ENCODE results near the gene CFAP299. TPM values are rescaled to one million over a fixed set of nuclear protein-coding genes. Genes with fewer than 3 reads are reported as not detected.
"Not testable (repeated sequence)": the region's sequence is repeated elsewhere in the genome, so short reads cannot be mapped to it uniquely, and the experiment has no call there.

The CFAP299 gene
- total RNA-seq: not detected
- long read RNA-seq: 0 reads

DNA sequence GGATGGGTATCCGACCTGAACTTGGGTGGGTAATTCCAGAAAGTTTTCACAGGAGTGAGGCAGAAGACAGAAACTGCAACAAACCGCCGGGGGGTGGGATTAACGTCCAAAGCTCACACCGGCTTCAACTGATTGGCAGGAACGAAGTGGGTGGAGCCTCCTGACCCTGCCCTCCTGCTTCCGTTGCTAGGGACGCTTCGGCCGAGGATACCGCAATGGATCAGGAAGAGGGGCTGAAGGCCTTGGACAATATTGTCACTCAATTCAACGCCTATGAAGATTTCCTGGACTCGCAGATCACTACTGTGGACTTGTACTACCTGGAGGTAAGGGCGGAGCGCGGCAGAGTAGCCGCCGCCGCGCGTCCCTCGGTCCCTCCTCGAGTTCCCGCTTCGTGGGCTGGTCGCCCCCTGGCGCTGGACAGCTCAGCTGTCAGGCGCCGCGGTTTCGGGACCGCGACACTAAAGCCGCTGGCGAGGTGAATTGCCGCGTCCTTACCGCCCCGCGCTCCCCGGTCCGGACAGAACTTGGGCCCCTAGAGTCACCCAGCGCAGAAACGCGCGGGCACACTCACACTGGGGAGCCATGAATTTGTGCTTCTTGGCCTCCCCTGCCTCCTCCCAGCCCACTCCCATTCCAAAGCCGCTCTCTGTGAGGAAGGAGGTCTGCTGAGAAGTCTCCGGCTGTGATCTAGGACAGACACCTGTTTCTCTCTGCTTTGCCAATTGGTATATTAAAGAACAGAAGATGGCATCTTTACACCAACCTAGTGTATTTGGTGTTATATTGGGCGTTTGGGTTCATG lies at the start of gene CFAP299:
Gene CFAP299, plus strand, starts transcription at position 177 of the 805 bp plus-strand sequence.
- H3K27ac ChIP-seq (replicated peaks): no peak within 1 kb of the TSS
- H3K27me3 ChIP-seq (ENCODE audit: low read depth): peaks cover 41% of the 10 kb centered on the region
- no peaks in the 10 kb centered on the region for H3K9me3 ChIP-seq (replicated peaks)
- peak within 1 kb of the TSS; percentile 70 for H3K4me3 ChIP-seq
- intact Hi-C loops (cut with micrococcal nuclease): no loop called here
- peak; percentile 82 for DNase-seq
- peaks cover 16% of the 10 kb centered on the region for H3K4me1 ChIP-seq
- TF ChIP-seq CTCF (IDR thresholded peaks at IDR 0.05; ENCODE audit: borderline replicate concordance): peak; percentile 63
- no peaks in the 10 kb centered on the region for H3K36me3 ChIP-seq

DNA sequence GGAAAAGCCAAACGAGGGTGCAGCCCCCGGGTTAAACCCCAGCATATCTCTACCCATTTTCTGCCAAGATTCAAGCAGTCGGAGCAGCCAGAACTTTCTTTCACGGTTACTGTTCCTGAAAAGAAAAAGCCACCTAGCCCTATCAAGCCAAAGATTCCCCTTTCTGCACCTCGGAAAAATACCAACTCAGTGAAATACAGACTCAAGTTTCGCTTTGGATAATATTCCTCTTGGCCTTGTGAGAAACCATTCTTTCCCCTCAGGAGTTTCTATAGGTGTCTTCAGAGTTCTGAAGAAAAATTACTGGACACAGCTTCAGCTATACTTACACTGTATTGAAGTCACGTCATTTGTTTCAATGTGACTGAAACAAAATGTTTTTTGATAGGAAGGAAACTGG lies 49.1 kb upstream of the CFAP299 start:
- TF ChIP-seq CTCF (IDR thresholded peaks at IDR 0.05; ENCODE audit: borderline replicate concordance): no peak
- intact Hi-C loops (cut with micrococcal nuclease): no loop called here
- no peaks in the 10 kb centered on the region for H3K9me3 ChIP-seq (replicated peaks)
- H3K4me3 ChIP-seq: no peak overlapping the region
- no peaks in the 10 kb centered on the region for H3K4me1 ChIP-seq
- H3K36me3 ChIP-seq: no peaks in the 10 kb centered on the region
- DNase-seq: no peak
- peaks cover 15% of the 10 kb centered on the region for H3K27me3 ChIP-seq (ENCODE audit: low read depth)
- H3K27ac ChIP-seq (replicated peaks): no peak overlapping the region

GRCh38 chr4:80290665-80291064 lies 44.9 kb upstream of the CFAP299 start:
- H3K4me3 ChIP-seq; H3K36me3 ChIP-seq; H3K9me3 ChIP-seq (replicated peaks); DNase-seq; H3K27ac ChIP-seq (replicated peaks); intact Hi-C loops (cut with micrococcal nuclease); H3K4me1 ChIP-seq: not testable (repeated sequence)
- H3K27me3 ChIP-seq (ENCODE audit: low read depth): peaks cover 15% of the 10 kb centered on the region

GRCh38 chr4:80294206-80294605 lies 41.3 kb upstream of the CFAP299 start:
- Histone ChIP-seq H3K4me1 (no peaks in the 10 kb centered on the region), H3K27me3 (ENCODE audit: low read depth) (no peaks in the 10 kb centered on the region)
- intact Hi-C loops (cut with micrococcal nuclease): no loop called here

DNA sequence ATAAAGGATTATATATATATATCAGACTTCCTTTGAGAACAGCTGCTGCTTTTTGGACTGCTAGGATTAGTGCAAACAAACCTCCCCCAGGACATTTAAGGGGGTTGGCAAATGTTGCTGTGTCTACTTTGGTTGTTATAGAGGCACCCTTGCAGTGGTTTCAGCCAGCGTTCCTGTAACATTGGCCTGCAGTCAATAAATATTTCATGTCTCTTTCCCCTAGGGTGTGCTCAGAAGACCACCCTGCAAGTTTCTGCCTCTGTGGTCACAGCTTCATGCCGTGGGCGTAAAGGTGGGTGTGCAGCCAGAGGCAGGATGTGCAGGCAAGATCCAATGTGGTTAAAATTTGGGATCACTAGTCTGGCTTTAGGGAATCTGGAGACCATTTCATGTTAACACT lies 40.2 kb upstream of the CFAP299 start:
- Histone ChIP-seq H3K27me3 (ENCODE audit: low read depth) (no peaks in the 10 kb centered on the region), H3K4me3 (no peak overlapping the region), H3K36me3 (no peaks in the 10 kb centered on the region), H3K27ac (replicated peaks) (no peak overlapping the region), H3K4me1 (no peaks in the 10 kb centered on the region), H3K9me3 (replicated peaks) (no peaks in the 10 kb centered on the region)
- DNase-seq: no peak
- no peak for TF ChIP-seq CTCF (IDR thresholded peaks at IDR 0.05; ENCODE audit: borderline replicate concordance)
- intact Hi-C loops (cut with micrococcal nuclease): no loop called here

More at GRCh38 chr4:80294206-80294605, 41.3 kb upstream of the CFAP299 start:
- DNase-seq: no peak
- H3K4me3 ChIP-seq: no peak overlapping the region
- no peaks in the 10 kb centered on the region for H3K9me3 ChIP-seq (replicated peaks)
- TF ChIP-seq CTCF (IDR thresholded peaks at IDR 0.05; ENCODE audit: borderline replicate concordance): no peak
- no peaks in the 10 kb centered on the region for H3K36me3 ChIP-seq
- no peak overlapping the region for H3K27ac ChIP-seq (replicated peaks)

GRCh38 chr4:80295826-80296225 lies 39.7 kb upstream of the CFAP299 start:
- H3K4me1 ChIP-seq: no peaks in the 10 kb centered on the region
- no peak overlapping the region for H3K27ac ChIP-seq (replicated peaks)
- DNase-seq: no peak
- no peaks in the 10 kb centered on the region for H3K27me3 ChIP-seq (ENCODE audit: low read depth)
- no peaks in the 10 kb centered on the region for H3K9me3 ChIP-seq (replicated peaks)
- intact Hi-C loops (cut with micrococcal nuclease): no loop called here
- TF ChIP-seq CTCF (IDR thresholded peaks at IDR 0.05; ENCODE audit: borderline replicate concordance): no peak
- no peaks in the 10 kb centered on the region for H3K36me3 ChIP-seq
- no peak overlapping the region for H3K4me3 ChIP-seq
